Caco-2 (cell line): Measurements from ENCODE around the gene STK11IP. TPM values are rescaled to one million over a fixed set of nuclear protein-coding genes. Genes with fewer than 3 reads are reported as not detected.

Experiments used
- BruUV-seq: library from RNA; stranded (reverse); fragments of 400-500 nt; replicated peaks from 2 replicates; lab custom pipeline; 2021; lab: Mats Ljungman, UMichigan
- CTCF ChIA-PET: fragments of 300-600 bp; sonication (Branson Sonifier 250); formaldehyde crosslinking; loops from one replicate; lab custom pipeline; 2022; ENCODE audit warnings: antibody characterized with exemption; lab: Charles Lee
- POLR2A ChIA-PET: fragments of 300-600 bp; sonication (Branson Sonifier 250); formaldehyde crosslinking; loops from one replicate; lab custom pipeline; 2022; ENCODE audit warnings: antibody characterized with exemption; lab: Charles Lee
- DNase-seq, 2 experiments: peaks; one replicate each; pipeline versions ENCODE4 v3.0.0 to v3.0.0-alpha.2; 2020 to 2022
- H3K27me3 ChIP-seq: replicated peaks from 2 replicates; pipeline ENCODE4 v1.6.0; 2011; ENCODE audit warnings: low read length; ENCODE audit not compliant: control insufficient read depth, insufficient read depth
- H3K36me3 ChIP-seq: 2 replicates; pipeline ENCODE4 v1.5.1; 2011; ENCODE audit warnings: low read length; ENCODE audit not compliant: control insufficient read depth, insufficient read depth
- H3K4me1 ChIP-seq: fragments of 250-450 bp; sonication (Bioruptor Pico); 2 replicates; pipeline ENCODE4 v1.5.1; 2020; ENCODE audit warnings: mild to moderate bottlenecking
- H3K4me3 ChIP-seq: 2 replicates; pipeline ENCODE4 v1.5.1; 2011; ENCODE audit warnings: low read depth, mild to moderate bottlenecking, control low read depth, low read length
- H3K9me3 ChIP-seq: fragments of 250-450 bp; sonication (Bioruptor Pico); 2 replicates; pipeline ENCODE4 v1.5.1; 2020; ENCODE audit warnings: mild to moderate bottlenecking, moderate library complexity
- H3K27ac Mint-ChIP-seq: one replicate; pipeline ENCODE4 v1.8.0; 2022; ENCODE audit warnings: mixed read lengths; ENCODE audit not compliant: unreplicated experiment
- H3K27me3 Mint-ChIP-seq: one replicate; pipeline ENCODE4 v1.8.0; 2022; ENCODE audit warnings: mixed read lengths; ENCODE audit not compliant: insufficient read depth, unreplicated experiment
- H3K36me3 Mint-ChIP-seq: one replicate; pipeline ENCODE4 v1.8.0; 2022; ENCODE audit warnings: mild to moderate bottlenecking, mixed read lengths; ENCODE audit not compliant: insufficient read depth, unreplicated experiment
- H3K4me1 Mint-ChIP-seq: one replicate; pipeline ENCODE4 v1.8.0; 2022; ENCODE audit warnings: low read depth, mixed read lengths; ENCODE audit not compliant: unreplicated experiment
- H3K4me3 Mint-ChIP-seq: one replicate; pipeline ENCODE4 v1.8.0; 2022; ENCODE audit warnings: mild to moderate bottlenecking, moderate library complexity, mixed read lengths; ENCODE audit not compliant: unreplicated experiment
- H3K9me3 Mint-ChIP-seq: one replicate; pipeline ENCODE4 v1.8.0; 2022; ENCODE audit warnings: mixed read lengths; ENCODE audit not compliant: unreplicated experiment
- CTCF ChIP-seq, 2 experiments: fragments of 200-600 bp in 1 of 2; IDR thresholded peaks; 1 replicate in 1 of 2; 2 replicates in 1 of 2; pipeline versions ENCODE4 v1.5.1 to v1.8.0; 2011 to 2022; ENCODE audit warnings: antibody characterized with exemption in 1 of 2, control low read depth in 1 of 2, inconsistent platforms in 1 of 2, low read depth in 1 of 2, low read length in 1 of 2, mild to moderate bottlenecking in 1 of 2, moderate library complexity in 1 of 2; ENCODE audit not compliant: insufficient read depth in 1 of 2, severe bottlenecking in 1 of 2, unreplicated experiment in 1 of 2
- intact Hi-C: fragments of 100-400 bp; cut with micrococcal nuclease; formaldehyde crosslinking; loops from one replicate; pipeline ENCODE4 v1.10.0; 2022; ENCODE audit not compliant: unreplicated experiment
- total RNA-seq: library from RNA; stranded (reverse); gene quantifications from 2 replicates; pipeline ENCODE4 v1.2.3, GENCODE V29; 2022

Gene STK11IP
- total RNA-seq, 1 experiment from 2014 or later, result 21.7 TPM

GRCh38 chr2:219557320-219557719 is 40.3 kb upstream of the STK11IP start:
- ChIA-PET POLR2A (no interaction called here), CTCF (no interaction called here)
- TF ChIP-seq CTCF (IDR thresholded peaks at IDR 0.05; ENCODE audit: insufficient read depth in 1 of 2, low read depth in 1 of 2, low read length in 1 of 2, severe bottlenecking in 1 of 2, unreplicated experiment in 1 of 2), result no peak
- no peak for DNase-seq
- peaks cover 15% of the 10 kb centered on the region for H3K4me1 Mint-ChIP-seq
- H3K27ac Mint-ChIP-seq, result no peak overlapping the region
- H3K27me3 ChIP-seq, result no peaks in the 10 kb centered on the region; the same call in 1 of the 2 replicates
- no peaks in the 10 kb centered on the region for H3K27me3 Mint-ChIP-seq
- H3K36me3 Mint-ChIP-seq, result peaks cover 10% of the 10 kb centered on the region
- intact Hi-C loops, result no loop called here
- no peaks in the 10 kb centered on the region for H3K9me3 Mint-ChIP-seq
- no peaks in the 10 kb centered on the region for H3K36me3 ChIP-seq
- no TSS peak for BruUV-seq
- peaks cover 22% of the 10 kb centered on the region for H3K4me1 ChIP-seq
- H3K4me3 ChIP-seq, result no peak overlapping the region
- H3K9me3 ChIP-seq, result no peaks in the 10 kb centered on the region
- no peak overlapping the region for H3K4me3 Mint-ChIP-seq

GRCh38 chr2:219557791-219558785 is 39.6 kb upstream of the STK11IP start:
- Mint-ChIP-seq H3K27me3 (no peaks in the 10 kb centered on the region), H3K4me3 (no peak overlapping the region), H3K36me3 (peaks cover 13% of the 10 kb centered on the region), H3K27ac (no peak overlapping the region), H3K9me3 (no peaks in the 10 kb centered on the region), H3K4me1 (peaks cover 15% of the 10 kb centered on the region)
- Histone ChIP-seq H3K9me3 (no peaks in the 10 kb centered on the region), H3K4me3 (no peak overlapping the region), H3K4me1 (peaks cover 24% of the 10 kb centered on the region), H3K36me3 (no peaks in the 10 kb centered on the region), H3K27me3 (no peaks in the 10 kb centered on the region; the same call in 1 of the 2 replicates)
- no TSS peak for BruUV-seq
- DNase-seq, result no peak
- no peak for TF ChIP-seq CTCF (IDR thresholded peaks at IDR 0.05; ENCODE audit: insufficient read depth in 1 of 2, low read depth in 1 of 2, low read length in 1 of 2, severe bottlenecking in 1 of 2, unreplicated experiment in 1 of 2)
- intact Hi-C loops, result no loop called here
- CTCF ChIA-PET, result interaction anchor here (0.6 kb wide), 1 partner anchor 275 kb away, joined by 3 read pairs; no protein-coding TSS in a partner anchor
- POLR2A ChIA-PET, result no interaction called here

DNA sequence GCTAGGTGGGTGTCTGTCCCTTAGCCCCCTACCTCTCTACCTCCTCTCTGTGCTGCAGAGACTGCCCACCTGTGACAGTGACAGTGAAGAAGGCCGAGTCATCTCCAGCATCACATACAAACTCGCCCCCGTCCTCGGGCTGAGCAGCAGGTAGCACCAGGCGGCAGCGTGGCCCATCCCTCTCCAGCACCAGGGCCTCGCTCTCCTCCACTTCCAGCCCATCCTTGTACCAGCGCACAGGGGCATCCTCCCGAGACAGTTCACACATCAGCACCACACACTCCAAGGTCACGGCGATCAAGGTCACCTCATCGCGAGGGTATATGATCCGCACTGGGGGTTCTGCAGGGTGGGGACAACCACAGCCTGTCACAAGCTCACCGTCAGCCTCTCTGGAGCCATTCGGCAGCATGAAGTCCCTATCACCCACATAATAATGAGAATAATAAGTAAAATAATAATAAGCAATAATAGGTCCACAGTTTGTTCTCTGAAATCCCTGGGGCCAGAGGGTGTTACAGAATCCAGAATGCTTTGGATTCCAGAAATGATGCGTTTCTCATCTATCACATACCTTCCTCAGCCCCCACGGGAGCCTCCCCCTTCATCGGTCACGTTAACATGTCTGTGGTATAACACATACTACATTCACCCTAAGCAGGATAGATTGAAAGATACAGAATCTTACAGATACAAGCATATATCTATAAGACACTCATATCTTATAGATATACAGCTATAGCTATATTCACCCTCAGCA is 38.3 kb upstream of the STK11IP start:
- Mint-ChIP-seq H3K36me3 (peaks cover 13% of the 10 kb centered on the region), H3K27ac (no peak overlapping the region), H3K4me1 (peaks cover 15% of the 10 kb centered on the region), H3K27me3 (no peaks in the 10 kb centered on the region), H3K9me3 (no peaks in the 10 kb centered on the region), H3K4me3 (no peak overlapping the region)
- Histone ChIP-seq H3K36me3 (no peaks in the 10 kb centered on the region), H3K9me3 (no peaks in the 10 kb centered on the region), H3K27me3 (no peaks in the 10 kb centered on the region; the same call in 1 of the 2 replicates), H3K4me3 (no peak overlapping the region), H3K4me1 (peaks cover 25% of the 10 kb centered on the region)
- CTCF ChIA-PET, result interaction anchor here (2.0 to 3.4 kb wide), 3 partner anchors 10 to 16 kb away, joined by 7 to 19 read pairs (median 16); partner anchors contain the start of genes CHPF, OBSL1 and TMEM198
- POLR2A ChIA-PET, result interaction anchor here (1.0 kb wide), 1 partner anchor 38 kb away, joined by 6 read pairs; the partner anchor contains the start of gene STK11IP
- no peak for DNase-seq
- intact Hi-C loops, result no loop called here
- TF ChIP-seq CTCF (IDR thresholded peaks at IDR 0.05; ENCODE audit: insufficient read depth in 1 of 2, low read depth in 1 of 2, low read length in 1 of 2, severe bottlenecking in 1 of 2, unreplicated experiment in 1 of 2), result no peak
- BruUV-seq, result no TSS peak
